ENCODE data around the gene NR1H4.
"Not testable (repeated sequence)": the region's sequence is repeated elsewhere in the genome, so short reads cannot be mapped to it uniquely, and the experiment has no call there.

The NR1H4 gene

DNA sequence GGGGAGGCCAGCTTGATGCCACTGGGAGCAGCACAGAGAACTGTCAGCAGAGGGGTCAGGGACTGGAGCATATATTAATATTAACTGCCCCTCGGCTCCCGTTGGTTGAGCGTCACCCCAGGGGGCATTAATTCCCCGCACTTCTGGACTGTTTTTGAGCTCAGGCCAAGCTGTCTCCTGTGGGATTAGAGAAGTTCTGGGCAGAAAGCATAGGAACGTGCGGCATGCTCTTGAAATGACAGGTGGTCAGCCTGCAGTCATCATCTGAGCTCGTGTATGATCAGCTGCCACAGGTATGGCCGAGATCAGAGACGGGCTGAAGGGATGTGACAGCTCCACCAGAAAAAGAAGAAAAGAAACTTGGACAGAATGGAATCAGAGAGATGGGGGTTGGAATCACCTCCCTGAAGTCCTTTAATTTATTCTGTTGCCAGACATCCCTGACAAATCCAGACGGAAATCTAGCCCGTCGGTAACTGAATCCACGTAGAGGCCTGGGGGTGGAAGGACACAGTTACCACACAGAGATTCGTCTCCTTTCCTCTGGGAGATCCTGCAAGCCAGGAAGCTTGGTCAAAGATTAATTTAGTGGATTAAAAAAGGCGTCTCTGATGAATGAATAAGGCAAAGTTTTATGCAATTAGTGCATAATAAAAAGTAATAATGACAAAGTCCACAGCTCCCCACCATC lies 23.6 kb downstream of the NR1H4 start:
- no peaks in the 10 kb centered on the region for H3K27me3 ChIP-seq (ENCODE audit: insufficient read depth, low read length, poor library complexity, severe bottlenecking)
- no peaks in the 10 kb centered on the region for H4K20me1 ChIP-seq (ENCODE audit: insufficient read depth, low read length, poor library complexity, severe bottlenecking)
- no peak overlapping the region for H3K4me3 ChIP-seq (ENCODE audit: low read length, poor library complexity, severe bottlenecking)
- TF ChIP-seq EZH2phosphoT487 (IDR thresholded peaks at IDR 0.05; ENCODE audit: borderline replicate concordance) (no peak), CTCF (conservative IDR thresholded peaks at IDR 0.05; ENCODE audit: low read length) (no peak)
- H3K4me1 ChIP-seq (ENCODE audit: insufficient read depth, low read length, poor library complexity, severe bottlenecking): no peaks in the 10 kb centered on the region
- no peak overlapping the region for H3K4me2 ChIP-seq (ENCODE audit: low read depth, low read length, poor library complexity, severe bottlenecking)
- no peak overlapping the region for H2AFZ ChIP-seq (ENCODE audit: low read length)
- H3K9me3 ChIP-seq (ENCODE audit: insufficient read depth, low read depth, low read length): no peaks in the 10 kb centered on the region
- no peaks in the 10 kb centered on the region for H3K79me2 ChIP-seq (ENCODE audit: insufficient read depth, low read length)
- H3F3A ChIP-seq (ENCODE audit: low read depth): no peaks in the 10 kb centered on the region
- H3K9ac ChIP-seq (ENCODE audit: low read depth, low read length, poor library complexity, severe bottlenecking): no peak overlapping the region
- no peaks in the 10 kb centered on the region for H3K9me2 ChIP-seq (replicated peaks; ENCODE audit: low read depth, low read length)
- no peaks in the 10 kb centered on the region for H3K36me3 ChIP-seq (ENCODE audit: insufficient read depth, low read length)

GRCh38 chr12:100498141-100498540 lies 24.5 kb downstream of the NR1H4 start:
- Histone ChIP-seq H3K27me3 (ENCODE audit: insufficient read depth, low read length, poor library complexity, severe bottlenecking) (no peaks in the 10 kb centered on the region), H3K4me3 (ENCODE audit: low read length, poor library complexity, severe bottlenecking) (no peak overlapping the region), H3K4me1 (ENCODE audit: insufficient read depth, low read length, poor library complexity, severe bottlenecking) (no peaks in the 10 kb centered on the region), H3K4me2 (ENCODE audit: low read depth, low read length, poor library complexity, severe bottlenecking) (no peak overlapping the region), H3F3A (ENCODE audit: low read depth) (no peaks in the 10 kb centered on the region), H3K9me2 (replicated peaks; ENCODE audit: low read depth, low read length) (no peaks in the 10 kb centered on the region), H4K20me1 (ENCODE audit: insufficient read depth, low read length, poor library complexity, severe bottlenecking) (no peaks in the 10 kb centered on the region), H3K36me3 (ENCODE audit: insufficient read depth, low read length) (no peaks in the 10 kb centered on the region), H3K9ac (ENCODE audit: low read depth, low read length, poor library complexity, severe bottlenecking) (no peak overlapping the region), H3K79me2 (ENCODE audit: insufficient read depth, low read length) (no peaks in the 10 kb centered on the region), H2AFZ (ENCODE audit: low read length) (no peak overlapping the region), H3K9me3 (ENCODE audit: insufficient read depth, low read depth, low read length) (no peaks in the 10 kb centered on the region)
- TF ChIP-seq CTCF (conservative IDR thresholded peaks at IDR 0.05; ENCODE audit: low read length): no peak
- TF ChIP-seq EZH2phosphoT487 (IDR thresholded peaks at IDR 0.05; ENCODE audit: borderline replicate concordance): no peak

GRCh38 chr12:100499416-100499815 lies 25.8 kb downstream of the NR1H4 start:
- no peaks in the 10 kb centered on the region for H3K9me3 ChIP-seq (ENCODE audit: insufficient read depth, low read depth, low read length)
- no peaks in the 10 kb centered on the region for H4K20me1 ChIP-seq (ENCODE audit: insufficient read depth, low read length, poor library complexity, severe bottlenecking)
- H3K4me2 ChIP-seq (ENCODE audit: low read depth, low read length, poor library complexity, severe bottlenecking): no peak overlapping the region
- no peak overlapping the region for H3K4me3 ChIP-seq (ENCODE audit: low read length, poor library complexity, severe bottlenecking)
- no peak overlapping the region for H2AFZ ChIP-seq (ENCODE audit: low read length)
- no peaks in the 10 kb centered on the region for H3K9me2 ChIP-seq (replicated peaks; ENCODE audit: low read depth, low read length)
- no peaks in the 10 kb centered on the region for H3F3A ChIP-seq (ENCODE audit: low read depth)
- no peaks in the 10 kb centered on the region for H3K79me2 ChIP-seq (ENCODE audit: insufficient read depth, low read length)
- H3K27me3 ChIP-seq (ENCODE audit: insufficient read depth, low read length, poor library complexity, severe bottlenecking): no peaks in the 10 kb centered on the region
- no peaks in the 10 kb centered on the region for H3K4me1 ChIP-seq (ENCODE audit: insufficient read depth, low read length, poor library complexity, severe bottlenecking)
- TF ChIP-seq EZH2phosphoT487 (IDR thresholded peaks at IDR 0.05; ENCODE audit: borderline replicate concordance): no peak
- H3K9ac ChIP-seq (ENCODE audit: low read depth, low read length, poor library complexity, severe bottlenecking): no peak overlapping the region
- H3K36me3 ChIP-seq (ENCODE audit: insufficient read depth, low read length): no peaks in the 10 kb centered on the region

GRCh38 chr12:100502718-100503117 lies 29.1 kb downstream of the NR1H4 start:
- not testable (repeated sequence) for H3K9ac ChIP-seq (ENCODE audit: low read depth, low read length, poor library complexity, severe bottlenecking); H3K4me1 ChIP-seq (ENCODE audit: insufficient read depth, low read length, poor library complexity, severe bottlenecking); H3K27me3 ChIP-seq (ENCODE audit: insufficient read depth, low read length, poor library complexity, severe bottlenecking); H3K36me3 ChIP-seq (ENCODE audit: insufficient read depth, low read length); H3K9me2 ChIP-seq (replicated peaks; ENCODE audit: low read depth, low read length); H2AFZ ChIP-seq (ENCODE audit: low read length); H4K20me1 ChIP-seq (ENCODE audit: insufficient read depth, low read length, poor library complexity, severe bottlenecking); H3F3A ChIP-seq (ENCODE audit: low read depth); H3K79me2 ChIP-seq (ENCODE audit: insufficient read depth, low read length); H3K9me3 ChIP-seq (ENCODE audit: insufficient read depth, low read depth, low read length); H3K4me2 ChIP-seq (ENCODE audit: low read depth, low read length, poor library complexity, severe bottlenecking); H3K4me3 ChIP-seq (ENCODE audit: low read length, poor library complexity, severe bottlenecking)

Measured in Loucy (cell line).